HepG2 (cell line): ENCODE results near the gene MPC1. TPM values are rescaled to one million over a fixed set of nuclear protein-coding genes. Genes with fewer than 3 reads are reported as not detected.

Source experiments
- CENPX ChIP-seq: sonication (generic); formaldehyde crosslinking; IDR thresholded peaks from 2 replicates; pipeline ENCODE4 v1.9.0; 2021; ENCODE audit warnings: mild to moderate bottlenecking, missing genetic modification reagents, moderate library complexity
- CSRNP1 ChIP-seq: sonication (generic); formaldehyde crosslinking; IDR thresholded peaks from 2 replicates; pipeline ENCODE4 v1.8.1; 2023; ENCODE audit warnings: mild to moderate bottlenecking, missing genetic modification reagents
- GTF2F1 ChIP-seq: fragments of 150-350 bp; IDR thresholded peaks from 2 replicates; pipeline ENCODE4 v1.6.1; 2014; ENCODE audit warnings: low read length
- IRX3 ChIP-seq: sonication (generic); formaldehyde crosslinking; IDR thresholded peaks from 2 replicates; pipeline ENCODE4 v1.8.1; 2023; ENCODE audit warnings: mild to moderate bottlenecking, low read depth, missing genetic modification reagents, borderline replicate concordance
- REST ChIP-seq, 2 experiments: IDR thresholded peaks; 2 replicates each; pipeline ENCODE4 v1.6.1; 2011 to 2012; ENCODE audit warnings: low read length in 2 of 2, borderline replicate concordance in 1 of 2, low read depth in 1 of 2, mild to moderate bottlenecking in 1 of 2, moderate library complexity in 1 of 2
- SIN3B ChIP-seq: fragments of 150-350 bp; IDR thresholded peaks from 2 replicates; pipeline ENCODE4 v1.6.1; 2014; ENCODE audit warnings: low read length
- TCF7L2 ChIP-seq: IDR thresholded peaks from 2 replicates; pipeline ENCODE4 v1.6.1; 2011; ENCODE audit warnings: mild to moderate bottlenecking, low read depth, low read length, moderate library complexity
- ZBTB46 ChIP-seq: sonication (generic); formaldehyde crosslinking; IDR thresholded peaks from 2 replicates; pipeline ENCODE4 v1.4.0; 2020; ENCODE audit warnings: mild to moderate bottlenecking, missing genetic modification reagents, borderline replicate concordance
- ZBTB7A ChIP-seq: sonication (generic); formaldehyde crosslinking; IDR thresholded peaks from 2 replicates; pipeline ENCODE4 v1.8.0; 2022; ENCODE audit warnings: mild to moderate bottlenecking, missing genetic modification reagents
- ZEB1 ChIP-seq: IDR thresholded peaks from 2 replicates; pipeline ENCODE4 v1.6.1; 2012; ENCODE audit warnings: mild to moderate bottlenecking, low read depth, inconsistent platforms; ENCODE audit not compliant: insufficient replicate concordance
- ZFYVE20 ChIP-seq: sonication (generic); formaldehyde crosslinking; IDR thresholded peaks from 2 replicates; pipeline ENCODE4 v1.8.0; 2023; ENCODE audit warnings: low read depth, mild to moderate bottlenecking, moderate library complexity, missing genetic modification reagents, borderline replicate concordance
- ZHX2 ChIP-seq, 2 experiments: sonication (generic) in 1 of 2; formaldehyde crosslinking in 1 of 2; IDR thresholded peaks; 2 replicates each; pipeline versions ENCODE4 v1.6.1 to v1.9.0; 2014 to 2022; ENCODE audit warnings: antibody characterized with exemption in 1 of 2, borderline replicate concordance in 1 of 2, inconsistent platforms in 1 of 2, low read depth in 1 of 2, missing genetic modification reagents in 1 of 2
- ZNF879 ChIP-seq: sonication (generic); formaldehyde crosslinking; IDR thresholded peaks from 2 replicates; pipeline ENCODE4 v1.8.1; 2023; ENCODE audit warnings: missing genetic modification reagents
- polyA plus RNA-seq, 8 experiments: library from polyadenylated mRNA; depleted of rRNA in 3 of 8; stranded (reverse) in 7 of 8; unstranded in 1 of 8; fragments of >200 nt; fragmentation: Illumina TruSeq in 4 of 8; extraction: Trizol in 4 of 8; gene quantifications; 2 replicates each; pipeline versions ENCODE4 v1.2.1 to v1.2.3, GENCODE V29; 2011 to 2016; ENCODE audit warnings: low read depth in 4 of 8, missing spikeins in 1 of 8, mixed read lengths in 1 of 8; ENCODE audit not compliant: insufficient read depth in 1 of 8
- total RNA-seq, 5 experiments: library from RNA; depleted of rRNA; stranded (reverse); fragments of >200 nt; fragmentation: Illumina TruSeq; extraction: Trizol; gene quantifications; 2 replicates each; pipeline ENCODE4 v1.2.3, GENCODE V29; 2016; ENCODE audit warnings: low read depth in 1 of 5

The MPC1 gene
- total and polyA plus RNA-seq, 2 of the 13 experiments (the other 11 are each of a cell fraction or from before 2014, with no cell fraction given), result 189 to 214 TPM

GRCh38 chr6:166342349-166343149 is 40.2 kb downstream of the MPC1 start, which contains the start of gene SFT2D1 (continued):
- TF ChIP-seq ZBTB7A (CRISPR knock-in tag) (peak; percentile 96), IRX3 (CRISPR knock-in tag) (no peak; the same call in 1 of the 2 replicates), GTF2F1 (no peak), TCF7L2 (no peak), CSRNP1 (CRISPR knock-in tag) (peak; percentile 94; the same call in 1 of the 2 replicates), SIN3B (peak; percentile 28), ZHX2 (IDR thresholded peaks at IDR 0.05; ENCODE audit: low read depth) (no peak), ZHX2 (CRISPR knock-in tag; IDR thresholded peaks at IDR 0.05; ENCODE audit: borderline replicate concordance) (no peak; the same call in none of the 2 replicates), ZEB1 (no peak), ZBTB46 (no peak), ZNF879 (CRISPR knock-in tag) (peak; percentile 54; the same call in 1 of the 2 replicates), ZFYVE20 (CRISPR knock-in tag) (0 out of 2 replicates have a peak, but pooled peaks have one; percentile 40), CENPX (CRISPR knock-in tag) (no peak), REST (IDR thresholded peaks at IDR 0.05; ENCODE audit: borderline replicate concordance in 1 of 2, low read depth in 1 of 2, low read length in 2 of 2) (0 out of 4 replicates have a peak, but pooled peaks of 1 of the 2 experiments have one; percentile 48)
